K562 (cell line): ENCODE data around the gene HJV. TPM values are rescaled to one million over a fixed set of nuclear protein-coding genes. Genes with fewer than 3 reads are reported as not detected.

Source experiments
- HNRNPK ChIP-seq: fragments of 200-400 bp; formaldehyde crosslinking; IDR thresholded peaks from one replicate; pipeline ENCODE4 v1.6.1; 2018; ENCODE audit warnings: mild to moderate bottlenecking, low read depth, low read length; ENCODE audit not compliant: poor library complexity, severe bottlenecking
- JUN ChIP-seq, 2 experiments: sonication (generic) in 1 of 2; formaldehyde crosslinking in 1 of 2; IDR thresholded peaks; 2 replicates each; pipeline versions ENCODE4 v1.6.1 to v1.8.0; 2012 to 2022; ENCODE audit warnings: borderline replicate concordance in 2 of 2, mild to moderate bottlenecking in 2 of 2, improper control_type of control experiment in 1 of 2, low read depth in 1 of 2, low read length in 1 of 2, missing genetic modification reagents in 1 of 2
- L3MBTL2 ChIP-seq: fragments of 450-650 bp; IDR thresholded peaks from 2 replicates; pipeline ENCODE4 v1.6.1; 2016; ENCODE audit warnings: mild to moderate bottlenecking, moderate library complexity
- MAFF ChIP-seq: IDR thresholded peaks from 2 replicates; pipeline ENCODE4 v1.6.1; 2012; ENCODE audit warnings: low read length, improper control_type of control experiment
- MGA ChIP-seq: fragments of 450-650 bp; IDR thresholded peaks from 2 replicates; pipeline ENCODE4 v1.6.1; 2016; ENCODE audit warnings: mild to moderate bottlenecking, moderate library complexity
- MITF ChIP-seq: IDR thresholded peaks from 2 replicates; pipeline ENCODE4 v1.6.1; 2014; ENCODE audit warnings: antibody characterized with exemption
- RAD51 ChIP-seq: fragments of 450-650 bp; IDR thresholded peaks from 2 replicates; pipeline ENCODE4 v1.7.1; 2016; ENCODE audit warnings: low read depth, mild to moderate bottlenecking, borderline replicate concordance
- ZNF668 ChIP-seq: fragments of 250-450 bp; sonication (Bioruptor Pico); IDR thresholded peaks from 2 replicates; pipeline ENCODE4 v1.8.0; 2022; ENCODE audit warnings: mild to moderate bottlenecking, inconsistent platforms
- ZNF785 ChIP-seq: fragments of 250-450 bp; sonication (Bioruptor Pico); IDR thresholded peaks from 2 replicates; pipeline ENCODE4 v1.4.0; 2020; ENCODE audit warnings: mild to moderate bottlenecking
- ZSCAN29 ChIP-seq: fragments of 450-650 bp; IDR thresholded peaks from 2 replicates; pipeline ENCODE4 v1.6.1; 2017
- polyA plus RNA-seq, 8 experiments: library from polyadenylated mRNA; depleted of rRNA in 4 of 8; stranded (reverse) in 5 of 8; unstranded in 3 of 8; fragments of >200 nt; fragmentation: Nextera tagmentation in 2 of 8; fragmentation: Illumina TruSeq in 1 of 8; extraction: Ambion mirVana in 2 of 8; extraction: Trizol in 1 of 8; gene quantifications; 2 replicates each; pipeline versions ENCODE4 v1.2.1 to v1.2.3, GENCODE V29; 2011 to 2014; ENCODE audit warnings: inconsistent platforms in 1 of 8, missing spikeins in 1 of 8
- total RNA-seq, 7 experiments: library from RNA; depleted of rRNA in 6 of 7; stranded (reverse); fragments of >200 nt in 6 of 7; fragmentation: Illumina TruSeq in 2 of 7; extraction: Trizol in 2 of 7; gene quantifications; 2 replicates each; pipeline versions ENCODE4 v1.2.1 to v1.2.3, GENCODE V29; 2011 to 2021; ENCODE audit warnings: low replicate concordance in 1 of 7
- TF ChIP-seq, protein P1 (sequence below): fragments of 450-650 bp; IDR thresholded peaks from 2 replicates; pipeline ENCODE4 v1.6.1; 2016; ENCODE audit warnings: antibody characterized with exemption

HJV gene
- total and polyA plus RNA-seq, 9 of the 15 experiments (the other 6 are each of a cell fraction or from before 2014, with no cell fraction given), result 1.0 to 6.6 (median 2.4) TPM

GRCh38 chr1:145996433-145997015 lies 25.0 kb downstream of the HJV start, which contains the start of gene TXNIP (continued):
- TF ChIP-seq MGA, result no peak; the same call in 1 of the 2 replicates
- no peak; the same call in 1 of the 2 replicates for TF ChIP-seq L3MBTL2
- no peak for TF ChIP-seq HNRNPK
- TF ChIP-seq MITF, result no peak
- no peak for TF ChIP-seq ZSCAN29
- TF ChIP-seq MAFF, result peak; percentile 6; the same call in 1 of the 2 replicates
- TF ChIP-seq JUN (IDR thresholded peaks at IDR 0.05; ENCODE audit: borderline replicate concordance, low read depth, low read length), result peak; percentile 85; the same call in 1 of the 2 replicates
- TF ChIP-seq JUN (CRISPR knock-in tag; IDR thresholded peaks at IDR 0.05; ENCODE audit: borderline replicate concordance), result peak; percentile 41; the same call in 1 of the 2 replicates
- no peak for TF ChIP-seq ZNF785
- no peak; the same call in 1 of the 2 replicates for TF ChIP-seq RAD51
- TF ChIP-seq, protein P1, sequence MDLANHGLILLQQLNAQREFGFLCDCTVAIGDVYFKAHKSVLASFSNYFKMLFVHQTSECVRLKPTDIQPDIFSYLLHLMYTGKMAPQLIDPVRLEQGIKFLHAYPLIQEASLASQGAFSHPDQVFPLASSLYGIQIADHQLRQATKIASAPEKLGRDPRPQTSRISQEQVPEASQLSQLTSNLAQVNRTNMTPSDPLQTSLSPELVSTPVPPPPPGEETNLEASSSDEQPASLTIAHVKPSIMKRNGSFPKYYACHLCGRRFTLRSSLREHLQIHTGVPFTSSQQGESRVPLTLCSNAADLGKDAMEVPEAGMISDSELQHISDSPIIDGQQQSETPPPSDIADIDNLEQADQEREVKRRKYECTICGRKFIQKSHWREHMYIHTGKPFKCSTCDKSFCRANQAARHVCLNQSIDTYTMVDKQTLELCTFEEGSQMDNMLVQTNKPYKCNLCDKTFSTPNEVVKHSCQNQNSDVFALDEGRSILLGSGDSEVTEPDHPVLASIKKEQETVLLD, result peak; percentile 72; the same call in 1 of the 2 replicates
- TF ChIP-seq ZNF668 (CRISPR knock-in tag), result no peak
